K562 (cell line): ENCODE data around the gene BTBD16. TPM values are rescaled to one million over a fixed set of nuclear protein-coding genes. Genes with fewer than 3 reads are reported as not detected.

ENCODE experiments used
- ARID3A ChIP-seq: IDR thresholded peaks from 2 replicates; pipeline ENCODE4 v1.6.1; 2012; ENCODE audit warnings: low read depth, low read length, improper control_type of control experiment, borderline replicate concordance
- ARNT ChIP-seq, 2 experiments: fragments of 450-650 bp; IDR thresholded peaks; 2 replicates each; pipeline ENCODE4 v1.6.1; 2016; ENCODE audit warnings: mild to moderate bottlenecking in 1 of 2
- GTF3C2 ChIP-seq: IDR thresholded peaks from 3 replicates; pipeline ENCODE4 v1.6.1; 2011; ENCODE audit warnings: borderline replicate concordance, mild to moderate bottlenecking, moderate library complexity; ENCODE audit not compliant: insufficient read length; ENCODE audit errors: extremely low read depth
- MAFK ChIP-seq: IDR thresholded peaks from 2 replicates; pipeline ENCODE4 v1.6.1; 2011; ENCODE audit warnings: low read length, improper control_type of control experiment
- MCM7 ChIP-seq, 2 experiments: fragments of 450-650 bp; IDR thresholded peaks; 2 replicates each; pipeline ENCODE4 v1.6.1; 2016 to 2018
- MYC ChIP-seq, 2 experiments: fragments of 250-450 bp in 1 of 2; sonication (Bioruptor Pico) in 1 of 2; IDR thresholded peaks; 2 replicates each; pipeline versions ENCODE4 v1.5.1 to v1.6.1; 2012 to 2021; ENCODE audit warnings: low read depth in 2 of 2, borderline replicate concordance in 1 of 2, improper control_type of control experiment in 1 of 2, low read length in 1 of 2, mild to moderate bottlenecking in 1 of 2, moderate library complexity in 1 of 2
- PRPF4 ChIP-seq: fragments of 200-400 bp; formaldehyde crosslinking; IDR thresholded peaks from one replicate; pipeline ENCODE4 v1.6.1; 2017; ENCODE audit warnings: low read length, low read depth, mild to moderate bottlenecking; ENCODE audit not compliant: insufficient read depth, poor library complexity, severe bottlenecking
- SRSF3 ChIP-seq: fragments of 200-400 bp; formaldehyde crosslinking; IDR thresholded peaks from 2 replicates; pipeline ENCODE4 v1.6.1; 2016; ENCODE audit warnings: mild to moderate bottlenecking, low read length, moderate library complexity; ENCODE audit not compliant: insufficient read depth
- ZBTB49 ChIP-seq: sonication (generic); formaldehyde crosslinking; IDR thresholded peaks from 2 replicates; pipeline ENCODE4 v1.8.0; 2022; ENCODE audit warnings: missing genetic modification reagents, mild to moderate bottlenecking, borderline replicate concordance
- ZNF766 ChIP-seq: fragments of 200-800 bp; sonication (Bioruptor generic); conservative IDR thresholded peaks from 2 replicates; pipeline ENCODE4 v1.6.1; 2016; ENCODE audit warnings: missing genetic modification characterization, missing compliant biosample characterization
- polyA plus RNA-seq, 8 experiments: library from polyadenylated mRNA; depleted of rRNA in 4 of 8; stranded (reverse) in 5 of 8; unstranded in 3 of 8; fragments of >200 nt; fragmentation: Nextera tagmentation in 2 of 8; fragmentation: Illumina TruSeq in 1 of 8; extraction: Ambion mirVana in 2 of 8; extraction: Trizol in 1 of 8; gene quantifications; 2 replicates each; pipeline versions ENCODE4 v1.2.1 to v1.2.3, GENCODE V29; 2011 to 2014; ENCODE audit warnings: inconsistent platforms in 1 of 8, missing spikeins in 1 of 8
- total RNA-seq, 7 experiments: library from RNA; depleted of rRNA in 6 of 7; stranded (reverse); fragments of >200 nt in 6 of 7; fragmentation: Illumina TruSeq in 2 of 7; extraction: Trizol in 2 of 7; gene quantifications; 2 replicates each; pipeline versions ENCODE4 v1.2.1 to v1.2.3, GENCODE V29; 2011 to 2021; ENCODE audit warnings: low replicate concordance in 1 of 7

BTBD16 gene
- total and polyA plus RNA-seq, 9 of the 15 experiments (the other 6 are each of a cell fraction or from before 2014, with no cell fraction given): 0.11 TPM; not detected in 8

- TF ChIP-seq PRPF4: no peak
- TF ChIP-seq GTF3C2: no peak
- TF ChIP-seq MAFK: no peak
- TF ChIP-seq ARID3A: no peak
- no peak for TF ChIP-seq SRSF3
- no peak for TF ChIP-seq MYC (IDR thresholded peaks at IDR 0.05; ENCODE audit: low read depth, low read length)
- no peak for TF ChIP-seq MYC (CRISPR knock-in tag; IDR thresholded peaks at IDR 0.05; ENCODE audit: borderline replicate concordance, low read depth)
- TF ChIP-seq MCM7 (IDR thresholded peaks at IDR 0.05): no peak
- TF ChIP-seq ARNT (IDR thresholded peaks at IDR 0.05): no peak
- TF ChIP-seq ZNF766 (CRISPR knock-in tag): no peak
- TF ChIP-seq ZBTB49 (CRISPR knock-in tag): no peak
- TF ChIP-seq, all 486 proteins: peak for 0
Measured at GRCh38 chr10:122269059-122269687, 1.9 kb upstream of the BTBD16 start (continued).
